Inflammatory macrophage treated with lipopolysaccharide for 1 hour (primary cell): ENCODE measurements around the gene IPO7.

ENCODE experiments used
- DNase-seq, 2 donors: peaks; one replicate each; pipeline ENCODE4 v3.0.0-alpha.2; 2020 to 2022

IPO7 gene

DNA sequence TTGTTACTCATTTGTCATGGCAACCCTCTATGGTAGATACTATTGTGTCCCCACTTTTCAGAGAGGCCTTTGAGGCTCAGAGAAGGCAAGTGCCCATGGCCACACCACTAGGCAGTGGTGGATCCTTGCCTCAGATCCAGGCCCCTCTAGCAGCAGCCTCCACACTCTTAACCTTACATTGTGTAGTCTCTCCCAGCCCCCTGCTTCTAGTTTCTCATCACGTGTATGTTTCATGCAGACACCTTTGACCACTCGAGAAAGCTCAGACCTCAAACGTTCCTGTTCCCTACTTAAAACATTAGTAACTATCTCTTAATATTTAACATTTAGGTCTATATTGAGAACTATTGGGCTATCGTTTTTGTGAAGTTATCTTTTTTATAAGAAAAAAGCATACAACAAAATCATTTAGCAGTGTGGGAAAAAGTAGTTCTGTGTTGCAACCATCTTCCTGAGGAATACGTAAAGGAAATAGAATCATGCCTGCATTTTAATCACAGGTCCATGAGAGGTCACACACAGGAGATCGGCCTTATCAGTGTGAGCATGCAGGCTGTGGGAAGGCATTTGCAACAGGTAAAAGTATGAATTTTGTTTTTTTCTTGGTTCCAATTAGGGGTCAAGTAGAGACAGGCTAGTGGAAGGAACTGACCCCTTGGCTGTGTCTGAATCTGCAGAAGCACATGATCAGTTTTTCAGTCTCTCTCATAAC lies 111.5 kb downstream of the IPO7 start:
- no peak for DNase-seq
